Activated CD8-positive, alpha-beta T cell treated with anti-CD3 and anti-CD28 coated beads for 36 hours (primary cell): ENCODE data around the gene EMC8. TPM values are rescaled to one million over a fixed set of nuclear protein-coding genes. Genes with fewer than 3 reads are reported as not detected.

ENCODE experiments used
- ATAC-seq: fragments of 200-7000 bp; cut with Tn5 transposase; one replicate; pipeline ENCODE4 v1.10.0; 2021; ENCODE audit warnings: mild to moderate bottlenecking, moderate library complexity
- CTCF ChIA-PET: fragments of 350-600 bp; sonication (Branson Sonifier 250); formaldehyde crosslinking; loops from one replicate; lab custom pipeline; 2021; ENCODE audit warnings: antibody characterized with exemption; lab: Charles Lee
- POLR2A ChIA-PET: fragments of 350-600 bp; sonication (Branson Sonifier 250); formaldehyde crosslinking; loops from one replicate; lab custom pipeline; 2021; ENCODE audit warnings: antibody characterized with exemption; lab: Charles Lee
- DNase-seq: peaks from one replicate; pipeline ENCODE4 v3.0.0-alpha.2; 2020
- H3K27ac Mint-ChIP-seq: one replicate; pipeline ENCODE4 v1.8.0; 2021; ENCODE audit warnings: mild to moderate bottlenecking, mixed read lengths
- H3K27me3 Mint-ChIP-seq: one replicate; pipeline ENCODE4 v1.8.0; 2021; ENCODE audit warnings: mixed read lengths
- H3K36me3 Mint-ChIP-seq: one replicate; pipeline ENCODE4 v1.8.0; 2021; ENCODE audit warnings: low read depth, mixed read lengths
- H3K4me1 Mint-ChIP-seq: one replicate; pipeline ENCODE4 v1.8.0; 2021; ENCODE audit warnings: low read depth, mixed read lengths
- H3K4me3 Mint-ChIP-seq: one replicate; pipeline ENCODE4 v1.8.0; 2021; ENCODE audit warnings: mild to moderate bottlenecking, moderate library complexity, mixed read lengths
- H3K9me3 Mint-ChIP-seq: one replicate; pipeline ENCODE4 v1.8.0; 2021; ENCODE audit warnings: mixed read lengths
- CTCF ChIP-seq: fragments of 200-600 bp; IDR thresholded peaks from one replicate; pipeline ENCODE4 v1.8.0; 2022; ENCODE audit warnings: antibody characterized with exemption, mild to moderate bottlenecking
- intact Hi-C: fragments of 100-400 bp; cut with micrococcal nuclease; formaldehyde crosslinking; loops from one replicate; pipeline ENCODE4 v1.10.0; 2022
- total RNA-seq, 2 experiments: library from RNA; stranded (reverse); gene quantifications; one replicate each; pipeline ENCODE4 v1.2.3, GENCODE V29; 2021

EMC8 gene
- total RNA-seq, 2 experiments from 2014 or later = 32.4 to 38.6 TPM

DNA sequence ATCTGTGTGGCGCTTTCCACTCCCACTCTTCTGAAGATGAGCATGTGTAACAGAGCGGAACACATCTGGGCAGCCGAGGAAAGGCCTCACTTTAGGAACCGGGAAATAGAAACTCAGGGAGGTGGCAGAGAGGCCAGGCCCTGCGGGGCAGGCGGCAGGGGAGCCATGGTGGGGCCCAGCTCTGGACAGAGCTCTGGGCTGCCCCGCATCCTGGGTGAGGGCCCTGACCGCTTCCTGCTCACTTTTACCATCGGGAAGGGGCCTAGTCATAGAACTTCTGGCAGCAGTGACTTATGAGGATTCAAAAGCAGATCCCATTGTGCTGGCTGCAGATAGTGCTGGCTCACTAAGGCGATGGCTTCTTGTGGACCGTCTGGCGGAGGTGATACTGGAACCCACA is 22.8 kb upstream of the EMC8 start:
- no peak overlapping the region for H3K27ac Mint-ChIP-seq
- peaks cover 2% of the 10 kb centered on the region for H3K27me3 Mint-ChIP-seq
- no peaks in the 10 kb centered on the region for H3K9me3 Mint-ChIP-seq
- TF ChIP-seq CTCF = no peak
- DNase-seq (no peak), ATAC-seq (no peak)
- no peak overlapping the region for H3K4me3 Mint-ChIP-seq
- CTCF ChIA-PET = interaction anchor here (0.6 to 7.8 kb wide), 50 partner anchors 8 to 697 kb away, joined by 3 to 257 read pairs (median 6); partner anchors contain the start of gene IRF8
- intact Hi-C loops = no loop called here
- POLR2A ChIA-PET = interaction anchor here (0.8 to 2.2 kb wide), 11 partner anchors 70 to 194 kb away, joined by 3 to 13 read pairs (median 5); partner anchors contain the start of gene IRF8
- H3K4me1 Mint-ChIP-seq = peaks cover 5% of the 10 kb centered on the region
- no peaks in the 10 kb centered on the region for H3K36me3 Mint-ChIP-seq

DNA sequence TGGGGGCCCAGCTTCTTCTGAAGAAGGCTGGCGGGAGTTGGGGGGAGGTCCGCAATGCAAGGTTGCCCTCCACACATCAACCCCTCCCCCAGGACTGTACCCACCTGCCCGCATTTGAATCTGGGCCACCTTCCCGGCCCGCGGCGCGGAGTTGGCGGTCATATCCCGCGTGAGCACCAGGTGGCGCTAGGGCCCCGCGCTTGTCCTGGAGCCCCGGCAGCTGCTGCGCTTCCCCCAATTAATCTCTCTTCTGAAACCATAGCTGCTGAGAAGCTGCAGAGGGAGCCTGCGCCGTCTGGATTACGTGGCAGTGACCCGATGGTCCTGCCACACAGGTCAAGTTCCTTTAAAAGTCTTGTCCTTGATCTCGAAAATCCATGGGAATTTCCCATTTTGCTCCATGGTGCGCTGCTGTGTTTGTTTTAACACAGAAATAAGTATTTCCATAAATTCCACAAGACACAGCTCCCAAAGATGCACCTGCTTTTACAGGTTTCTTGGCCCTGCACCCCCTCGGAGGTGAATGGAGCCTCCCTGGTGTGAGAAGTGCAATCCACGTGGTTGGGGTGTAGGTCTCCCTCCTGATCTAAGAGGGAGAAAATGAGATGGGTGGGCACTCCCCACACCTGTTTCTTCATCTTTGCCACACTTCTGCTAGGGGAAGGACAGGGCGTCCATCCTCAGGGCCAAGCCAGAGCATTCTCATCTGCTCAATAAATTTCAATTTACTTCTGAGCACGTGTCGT is 22.2 kb upstream of the EMC8 start:
- TF ChIP-seq CTCF = peak; percentile 96
- intact Hi-C loops = loop anchor here (1.0 to 2.0 kb wide), 3 partner anchors 73 to 195 kb away; no protein-coding TSS in a partner anchor
- ChIA-PET CTCF (interaction anchor here (0.6 to 7.8 kb wide), 70 partner anchors 9 to 697 kb away, joined by 3 to 257 read pairs (median 5); partner anchors contain the start of gene IRF8), POLR2A (interaction anchor here (0.5 to 2.2 kb wide), 17 partner anchors 16 to 195 kb away, joined by 3 to 13 read pairs (median 5); partner anchors contain the start of gene IRF8)
- Mint-ChIP-seq H3K4me3 (no peak overlapping the region), H3K27me3 (peaks cover 2% of the 10 kb centered on the region), H3K27ac (no peak overlapping the region), H3K9me3 (no peaks in the 10 kb centered on the region), H3K4me1 (peaks cover 5% of the 10 kb centered on the region), H3K36me3 (no peaks in the 10 kb centered on the region)
- ATAC-seq (peak; percentile 95), DNase-seq (peak; percentile 87)

DNA sequence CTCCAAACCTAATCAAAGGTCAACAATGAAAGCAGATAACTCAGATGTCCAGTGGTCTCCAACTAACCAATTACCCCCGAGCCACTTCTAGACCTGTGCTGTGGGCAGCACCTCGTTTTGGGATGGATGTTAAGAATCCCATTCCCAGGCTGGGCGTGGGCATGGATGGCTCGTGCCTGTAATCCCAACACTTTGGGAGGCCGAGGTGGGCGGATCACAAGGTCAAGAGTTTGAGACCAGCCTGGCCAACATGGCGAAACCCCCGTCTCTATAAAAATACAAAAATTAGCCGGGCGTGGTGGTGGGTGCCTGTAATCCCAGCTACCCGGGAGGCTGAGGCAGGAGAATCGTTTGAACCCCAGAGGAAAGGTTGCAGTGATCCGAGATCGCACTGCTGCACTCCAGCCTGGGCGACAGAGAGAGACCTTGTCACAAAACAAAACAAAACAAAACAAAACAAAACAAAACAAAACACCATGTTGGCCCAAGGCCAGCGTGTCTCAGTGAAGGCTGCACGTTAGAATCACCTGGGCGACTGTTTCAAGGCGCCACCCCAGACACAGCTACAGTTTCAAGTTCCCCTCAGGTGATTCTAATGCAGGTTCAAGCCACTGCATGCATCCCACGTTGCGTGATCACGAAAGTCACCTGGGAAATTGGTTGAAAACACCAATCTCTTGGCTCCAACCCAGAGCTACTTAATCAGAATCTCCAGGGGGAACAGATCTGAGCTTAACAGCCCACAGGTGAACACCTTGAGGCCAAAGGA is 21.4 kb upstream of the EMC8 start:
- Mint-ChIP-seq H3K4me1 (peaks cover 5% of the 10 kb centered on the region), H3K27me3 (peaks cover 2% of the 10 kb centered on the region), H3K36me3 (no peaks in the 10 kb centered on the region), H3K4me3 (no peak overlapping the region), H3K27ac (no peak overlapping the region), H3K9me3 (no peaks in the 10 kb centered on the region)
- POLR2A ChIA-PET = interaction anchor here (0.5 to 2.2 kb wide), 15 partner anchors 15 to 195 kb away, joined by 3 to 13 read pairs (median 5); partner anchors contain the start of gene IRF8
- ATAC-seq = no peak
- CTCF ChIA-PET = interaction anchor here (0.7 to 7.8 kb wide), 63 partner anchors 8 to 698 kb away, joined by 3 to 257 read pairs (median 6); partner anchors contain the start of gene IRF8
- no peak for TF ChIP-seq CTCF
- intact Hi-C loops = loop anchor here (1.0 to 2.0 kb wide), 3 partner anchors 74 to 196 kb away; no protein-coding TSS in a partner anchor
- DNase-seq = no peak

DNA sequence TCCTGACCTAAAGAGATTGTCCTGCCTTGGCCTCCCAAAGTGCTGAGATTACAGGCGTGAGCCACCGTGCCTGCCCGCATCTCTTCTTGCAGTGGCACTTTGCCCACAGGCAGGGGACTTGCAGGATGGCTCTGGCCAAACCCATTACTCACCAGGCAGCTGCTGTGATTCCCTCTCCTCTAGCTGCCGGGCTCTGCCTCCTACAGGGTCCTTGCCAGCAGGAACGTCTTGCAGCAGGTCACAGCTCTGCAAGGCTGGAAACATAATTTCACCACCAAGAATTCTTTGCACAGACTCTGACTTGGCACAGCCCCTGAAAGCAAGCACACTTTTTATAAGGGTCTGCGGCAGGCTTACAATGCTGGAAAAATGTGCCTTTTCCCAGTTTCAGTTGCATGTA is 20.4 kb upstream of the EMC8 start:
- DNase-seq (no peak), ATAC-seq (no peak)
- peaks cover 2% of the 10 kb centered on the region for H3K27me3 Mint-ChIP-seq
- H3K27ac Mint-ChIP-seq = no peak overlapping the region
- ChIA-PET CTCF (interaction anchor here (0.6 to 7.8 kb wide), 45 partner anchors 10 to 698 kb away, joined by 3 to 257 read pairs (median 4); partner anchors contain the start of gene IRF8), POLR2A (no interaction called here)
- no peak for TF ChIP-seq CTCF
- peaks cover 5% of the 10 kb centered on the region for H3K4me1 Mint-ChIP-seq
- H3K9me3 Mint-ChIP-seq = no peaks in the 10 kb centered on the region
- no peak overlapping the region for H3K4me3 Mint-ChIP-seq
- intact Hi-C loops = loop anchor here (2.0 kb wide), 1 partner anchor 75 kb away; no protein-coding TSS in a partner anchor
- no peaks in the 10 kb centered on the region for H3K36me3 Mint-ChIP-seq
